ENCODE measurements around the gene RPL27A.

The RPL27A gene

DNA sequence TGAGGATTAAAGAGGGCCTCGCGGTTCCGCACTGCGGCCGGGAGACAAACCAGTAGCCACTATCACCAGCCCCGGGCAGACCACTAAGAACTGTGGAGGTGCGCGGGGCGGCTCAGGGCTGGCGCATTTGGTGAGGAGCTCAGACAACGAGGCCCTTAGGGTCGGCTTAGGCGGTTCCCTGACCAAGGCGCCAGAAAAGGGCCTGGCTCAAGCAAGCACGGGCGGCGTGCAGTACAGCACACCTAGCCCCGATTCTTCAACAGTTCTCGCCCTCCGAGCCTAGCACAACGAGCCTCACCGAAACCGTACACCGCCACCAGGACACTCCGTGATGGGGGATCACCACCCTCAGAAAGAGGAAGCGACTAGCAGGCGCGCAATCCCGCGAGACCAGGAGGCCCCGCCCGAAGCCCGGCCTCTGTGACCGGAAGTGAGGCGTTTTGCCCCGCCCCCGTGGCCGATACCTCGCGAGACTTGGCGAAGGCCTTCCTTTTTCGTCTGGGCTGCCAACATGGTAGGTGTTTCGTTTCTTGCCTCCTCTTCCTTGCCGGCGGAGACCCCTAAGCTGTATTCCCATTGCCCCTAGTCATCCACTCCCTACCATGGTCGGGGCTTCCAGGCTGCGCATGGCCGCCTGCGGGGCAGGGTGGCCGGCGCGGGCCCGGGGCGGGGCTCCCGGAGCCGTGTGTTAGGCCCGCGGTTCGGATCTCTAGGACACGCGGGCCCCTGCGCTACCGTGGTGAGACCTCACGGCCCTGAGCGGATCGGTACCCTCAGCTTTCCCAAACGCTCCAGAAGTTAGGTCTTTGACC lies at the start of gene RPL27A, which contains the start of gene TRIM66:
Gene RPL27A (plus strand): TSS at position 490 of the 812 bp plus-strand sequence. CDS start 22 bp downstream, at position 512.
Gene TRIM66 (minus strand): TSS at position 363 of the 812 bp plus-strand sequence. CDS start 10,391 bp downstream, outside the sequence.
- H3K27ac ChIP-seq = peak within 1 kb of the TSS; percentile 96
- TF ChIP-seq, protein P1, sequence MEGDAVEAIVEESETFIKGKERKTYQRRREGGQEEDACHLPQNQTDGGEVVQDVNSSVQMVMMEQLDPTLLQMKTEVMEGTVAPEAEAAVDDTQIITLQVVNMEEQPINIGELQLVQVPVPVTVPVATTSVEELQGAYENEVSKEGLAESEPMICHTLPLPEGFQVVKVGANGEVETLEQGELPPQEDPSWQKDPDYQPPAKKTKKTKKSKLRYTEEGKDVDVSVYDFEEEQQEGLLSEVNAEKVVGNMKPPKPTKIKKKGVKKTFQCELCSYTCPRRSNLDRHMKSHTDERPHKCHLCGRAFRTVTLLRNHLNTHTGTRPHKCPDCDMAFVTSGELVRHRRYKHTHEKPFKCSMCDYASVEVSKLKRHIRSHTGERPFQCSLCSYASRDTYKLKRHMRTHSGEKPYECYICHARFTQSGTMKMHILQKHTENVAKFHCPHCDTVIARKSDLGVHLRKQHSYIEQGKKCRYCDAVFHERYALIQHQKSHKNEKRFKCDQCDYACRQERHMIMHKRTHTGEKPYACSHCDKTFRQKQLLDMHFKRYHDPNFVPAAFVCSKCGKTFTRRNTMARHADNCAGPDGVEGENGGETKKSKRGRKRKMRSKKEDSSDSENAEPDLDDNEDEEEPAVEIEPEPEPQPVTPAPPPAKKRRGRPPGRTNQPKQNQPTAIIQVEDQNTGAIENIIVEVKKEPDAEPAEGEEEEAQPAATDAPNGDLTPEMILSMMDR (conservative IDR thresholded peaks at IDR 0.05) = no peak

DNA sequence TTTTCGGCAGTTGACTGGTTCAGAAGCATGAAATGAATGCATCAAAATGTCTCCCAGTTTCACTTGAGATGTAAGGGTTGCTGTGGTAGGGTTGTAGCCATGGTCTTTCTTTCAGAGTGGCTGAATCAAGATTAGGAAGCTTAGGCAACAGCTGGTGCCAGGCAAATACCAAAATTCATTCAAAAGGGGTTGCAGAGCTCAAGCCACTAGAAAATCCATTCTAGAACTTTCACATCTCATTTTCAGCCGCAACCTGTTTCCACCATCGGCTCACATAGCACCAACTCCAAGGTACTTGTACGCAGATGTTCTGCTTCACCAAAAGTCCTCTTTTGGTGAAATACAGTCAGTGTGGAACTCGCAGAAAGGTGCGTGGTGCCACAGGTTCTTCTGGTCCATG lies 48.1 kb upstream of the RPL27A start:
- no peak overlapping the region for H3K27ac ChIP-seq
- TF ChIP-seq, protein P1 (conservative IDR thresholded peaks at IDR 0.05) = no peak

DNA sequence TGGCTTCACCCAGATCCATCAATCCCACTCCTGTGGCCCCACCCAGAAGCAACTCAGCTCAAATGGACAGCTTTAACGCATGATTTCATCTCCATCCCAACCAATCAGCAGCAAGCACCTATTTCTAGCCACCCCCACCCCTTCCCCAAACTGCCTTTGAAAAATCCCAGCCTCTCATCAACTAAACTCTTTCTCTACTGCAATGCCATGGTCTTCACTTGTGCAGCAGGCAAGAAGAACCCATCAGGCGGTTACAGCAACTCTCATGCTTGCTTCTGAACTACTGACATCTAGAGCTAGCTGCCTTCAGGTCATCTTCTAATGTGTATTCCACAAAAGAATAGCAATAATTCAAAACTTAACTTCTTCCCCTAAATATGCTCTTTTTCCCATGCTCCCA lies 46.5 kb upstream of the RPL27A start:
- TF ChIP-seq, protein P1 (conservative IDR thresholded peaks at IDR 0.05) = no peak
- no peak overlapping the region for H3K27ac ChIP-seq

DNA sequence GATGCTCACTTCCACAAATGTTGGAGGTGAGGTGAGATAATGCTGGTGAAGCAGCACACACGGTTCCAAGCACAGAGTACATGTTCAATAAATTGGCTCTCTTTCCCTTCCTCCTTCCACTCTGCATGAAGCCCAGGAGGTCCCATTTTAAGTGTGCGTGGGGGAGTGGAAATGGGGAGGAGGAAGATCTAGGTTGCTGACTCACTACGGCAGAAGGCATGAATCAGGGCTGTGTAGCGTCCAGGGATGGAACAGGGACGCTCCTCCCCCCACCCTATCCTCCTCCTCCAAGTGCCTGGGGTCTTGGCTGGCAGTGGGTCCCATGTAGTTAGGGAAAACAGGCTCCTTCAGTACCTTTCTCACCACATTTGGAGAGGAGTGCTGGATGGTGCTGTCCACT lies 44.3 kb upstream of the RPL27A start:
- TF ChIP-seq, protein P1 (conservative IDR thresholded peaks at IDR 0.05) = no peak
- H3K27ac ChIP-seq = no peak overlapping the region

DNA sequence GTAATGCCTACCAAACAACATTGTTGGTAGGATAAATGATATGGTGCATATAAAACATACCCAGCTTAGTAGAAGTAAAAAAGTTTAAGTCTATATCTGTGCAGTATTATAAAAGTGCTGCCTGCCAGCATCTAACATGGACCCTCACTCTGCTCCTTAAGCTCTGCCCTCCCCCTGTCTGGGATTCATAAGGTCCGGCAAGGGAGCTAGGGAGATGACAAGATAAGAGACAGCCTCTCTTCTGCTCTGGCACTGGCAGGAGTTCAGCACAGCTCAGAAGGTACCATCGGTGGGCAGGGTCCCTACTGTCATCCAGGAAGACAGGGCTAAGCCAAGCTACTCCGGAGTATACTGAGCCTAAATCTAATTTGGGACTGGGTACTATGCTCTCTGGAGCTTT lies 42.9 kb upstream of the RPL27A start:
- no peak overlapping the region for H3K27ac ChIP-seq
- TF ChIP-seq, protein P1 (conservative IDR thresholded peaks at IDR 0.05) = no peak

DNA sequence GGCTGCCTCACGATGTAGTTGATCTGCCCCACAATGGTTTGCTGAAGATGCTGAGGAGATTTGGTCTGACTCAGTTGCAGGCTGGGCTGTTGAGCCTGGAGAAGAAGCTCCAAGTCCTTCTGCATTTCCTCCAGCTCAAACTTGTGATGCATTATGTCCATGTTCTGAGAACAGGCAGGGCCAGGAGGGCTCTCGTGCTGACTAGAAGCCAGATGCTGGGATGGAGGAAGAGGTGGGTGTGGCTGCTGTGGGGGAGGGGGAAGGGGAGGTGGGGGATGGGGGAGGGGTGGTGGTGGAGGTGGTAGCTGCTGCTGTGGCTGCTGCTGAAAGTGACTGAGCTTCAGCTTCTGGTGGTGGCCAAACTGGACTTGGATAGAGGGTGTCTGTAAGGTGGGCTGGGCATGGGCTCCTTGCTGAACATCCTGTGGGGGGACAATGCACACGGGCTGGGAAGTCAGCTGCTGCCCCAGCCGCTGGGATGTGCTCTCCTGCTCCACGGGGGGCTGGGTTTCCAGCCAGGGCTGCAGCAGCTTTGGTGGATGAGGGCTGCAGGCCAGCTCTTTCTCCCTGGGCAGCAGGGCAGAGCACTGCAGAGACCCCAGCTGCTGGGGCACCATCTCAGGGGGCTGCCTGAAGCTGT lies 42.2 kb upstream of the RPL27A start:
- no peak overlapping the region for H3K27ac ChIP-seq
- TF ChIP-seq, protein P1 (conservative IDR thresholded peaks at IDR 0.05) = no peak

DNA sequence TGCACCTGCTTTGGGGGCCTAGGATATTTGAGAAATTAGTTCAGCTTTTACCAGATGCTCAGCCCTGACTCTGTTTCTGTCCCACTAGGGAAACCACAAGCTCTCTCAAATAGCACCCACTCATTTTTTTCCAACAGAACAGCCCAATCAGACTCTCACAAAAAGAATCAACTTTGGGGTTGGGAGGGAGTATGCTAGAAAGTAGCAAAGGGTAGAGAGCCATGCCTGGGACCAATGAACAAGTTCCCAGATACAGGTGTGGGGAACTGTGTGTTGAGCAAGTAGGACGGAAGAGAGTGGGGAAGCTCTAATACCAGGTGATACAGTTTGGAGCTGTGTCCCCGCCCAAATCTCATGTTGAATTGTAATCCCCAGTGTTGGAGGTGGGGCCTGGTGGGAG lies 41.3 kb upstream of the RPL27A start:
- H3K27ac ChIP-seq = no peak overlapping the region
- TF ChIP-seq, protein P1 (conservative IDR thresholded peaks at IDR 0.05) = no peak
